A549 (cell line): ENCODE results near the gene ACOXL.

Experiments
- CHD4 ChIP-seq: fragments of 200-600 bp; sonication (generic); IDR thresholded peaks from 2 replicates; pipeline ENCODE4 v1.6.1; 2016; ENCODE audit warnings: antibody characterized with exemption, mild to moderate bottlenecking, borderline replicate concordance
- MAZ ChIP-seq: fragments of 150-350 bp; IDR thresholded peaks from 2 replicates; pipeline ENCODE4 v1.6.1; 2014; ENCODE audit warnings: antibody characterized with exemption, low read depth, low read length, borderline replicate concordance
- PHF8 ChIP-seq: fragments of 200-600 bp; sonication (generic); IDR thresholded peaks from 2 replicates; pipeline ENCODE4 v1.6.1; 2016; ENCODE audit warnings: low read depth, mild to moderate bottlenecking, antibody characterized with exemption, moderate library complexity, borderline replicate concordance
- TF ChIP-seq, protein P1 (sequence below): fragments of >200 bp; sonication (Bioruptor Twin); formaldehyde crosslinking; IDR thresholded peaks from 3 replicates; pipeline ENCODE4 v1.5.1; 2016
- TF ChIP-seq, protein P2 (sequence below): fragments of 200-600 bp; sonication (generic); IDR thresholded peaks from 2 replicates; pipeline ENCODE4 v1.6.1; 2016; ENCODE audit warnings: antibody characterized with exemption, mild to moderate bottlenecking, moderate library complexity

DNA sequence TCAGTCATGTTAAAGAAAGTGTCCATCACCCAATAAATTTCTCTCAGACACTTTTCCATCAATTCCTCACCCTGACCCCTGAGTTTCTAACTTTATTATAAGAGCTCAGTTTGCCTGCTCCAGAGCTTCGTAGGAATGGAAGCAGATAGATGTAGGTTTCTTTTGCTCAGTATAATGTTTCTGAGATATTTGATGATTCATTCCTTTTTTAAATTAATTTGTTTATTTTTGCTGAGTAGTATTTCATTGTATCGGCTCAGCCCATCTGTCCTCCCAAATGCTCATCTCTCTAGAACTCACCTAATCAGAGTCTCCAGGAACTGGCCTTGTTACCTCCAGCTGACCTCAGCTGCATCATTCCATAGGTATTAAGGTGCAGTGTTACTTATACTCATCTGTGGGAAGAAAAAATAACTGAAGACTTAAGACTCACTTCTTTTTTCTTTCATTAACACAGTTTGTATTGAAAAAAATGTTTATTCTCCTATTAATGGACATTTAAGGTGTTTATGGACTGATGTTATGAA, 376.4 kb downstream of the ACOXL start:
- TF ChIP-seq, protein P1, sequence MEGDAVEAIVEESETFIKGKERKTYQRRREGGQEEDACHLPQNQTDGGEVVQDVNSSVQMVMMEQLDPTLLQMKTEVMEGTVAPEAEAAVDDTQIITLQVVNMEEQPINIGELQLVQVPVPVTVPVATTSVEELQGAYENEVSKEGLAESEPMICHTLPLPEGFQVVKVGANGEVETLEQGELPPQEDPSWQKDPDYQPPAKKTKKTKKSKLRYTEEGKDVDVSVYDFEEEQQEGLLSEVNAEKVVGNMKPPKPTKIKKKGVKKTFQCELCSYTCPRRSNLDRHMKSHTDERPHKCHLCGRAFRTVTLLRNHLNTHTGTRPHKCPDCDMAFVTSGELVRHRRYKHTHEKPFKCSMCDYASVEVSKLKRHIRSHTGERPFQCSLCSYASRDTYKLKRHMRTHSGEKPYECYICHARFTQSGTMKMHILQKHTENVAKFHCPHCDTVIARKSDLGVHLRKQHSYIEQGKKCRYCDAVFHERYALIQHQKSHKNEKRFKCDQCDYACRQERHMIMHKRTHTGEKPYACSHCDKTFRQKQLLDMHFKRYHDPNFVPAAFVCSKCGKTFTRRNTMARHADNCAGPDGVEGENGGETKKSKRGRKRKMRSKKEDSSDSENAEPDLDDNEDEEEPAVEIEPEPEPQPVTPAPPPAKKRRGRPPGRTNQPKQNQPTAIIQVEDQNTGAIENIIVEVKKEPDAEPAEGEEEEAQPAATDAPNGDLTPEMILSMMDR = no peak
- TF ChIP-seq CHD4 (no peak), MAZ (no peak), PHF8 (no peak)
- TF ChIP-seq, protein P2, sequence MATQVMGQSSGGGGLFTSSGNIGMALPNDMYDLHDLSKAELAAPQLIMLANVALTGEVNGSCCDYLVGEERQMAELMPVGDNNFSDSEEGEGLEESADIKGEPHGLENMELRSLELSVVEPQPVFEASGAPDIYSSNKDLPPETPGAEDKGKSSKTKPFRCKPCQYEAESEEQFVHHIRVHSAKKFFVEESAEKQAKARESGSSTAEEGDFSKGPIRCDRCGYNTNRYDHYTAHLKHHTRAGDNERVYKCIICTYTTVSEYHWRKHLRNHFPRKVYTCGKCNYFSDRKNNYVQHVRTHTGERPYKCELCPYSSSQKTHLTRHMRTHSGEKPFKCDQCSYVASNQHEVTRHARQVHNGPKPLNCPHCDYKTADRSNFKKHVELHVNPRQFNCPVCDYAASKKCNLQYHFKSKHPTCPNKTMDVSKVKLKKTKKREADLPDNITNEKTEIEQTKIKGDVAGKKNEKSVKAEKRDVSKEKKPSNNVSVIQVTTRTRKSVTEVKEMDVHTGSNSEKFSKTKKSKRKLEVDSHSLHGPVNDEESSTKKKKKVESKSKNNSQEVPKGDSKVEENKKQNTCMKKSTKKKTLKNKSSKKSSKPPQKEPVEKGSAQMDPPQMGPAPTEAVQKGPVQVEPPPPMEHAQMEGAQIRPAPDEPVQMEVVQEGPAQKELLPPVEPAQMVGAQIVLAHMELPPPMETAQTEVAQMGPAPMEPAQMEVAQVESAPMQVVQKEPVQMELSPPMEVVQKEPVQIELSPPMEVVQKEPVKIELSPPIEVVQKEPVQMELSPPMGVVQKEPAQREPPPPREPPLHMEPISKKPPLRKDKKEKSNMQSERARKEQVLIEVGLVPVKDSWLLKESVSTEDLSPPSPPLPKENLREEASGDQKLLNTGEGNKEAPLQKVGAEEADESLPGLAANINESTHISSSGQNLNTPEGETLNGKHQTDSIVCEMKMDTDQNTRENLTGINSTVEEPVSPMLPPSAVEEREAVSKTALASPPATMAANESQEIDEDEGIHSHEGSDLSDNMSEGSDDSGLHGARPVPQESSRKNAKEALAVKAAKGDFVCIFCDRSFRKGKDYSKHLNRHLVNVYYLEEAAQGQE = no peak
